WI38 (cell line): ENCODE measurements around the gene ANAPC4.

Experiments used
- H3K4me3 ChIP-seq: 2 replicates; pipeline ENCODE4 v1.5.1; 2011; ENCODE audit warnings: low read depth, mild to moderate bottlenecking, control low read depth, low read length
- TF ChIP-seq, protein P1 (sequence below): IDR thresholded peaks from 2 replicates; pipeline ENCODE4 v1.5.1; 2012; ENCODE audit warnings: low read depth, mild to moderate bottlenecking, control low read depth, low read length

The ANAPC4 gene

DNA sequence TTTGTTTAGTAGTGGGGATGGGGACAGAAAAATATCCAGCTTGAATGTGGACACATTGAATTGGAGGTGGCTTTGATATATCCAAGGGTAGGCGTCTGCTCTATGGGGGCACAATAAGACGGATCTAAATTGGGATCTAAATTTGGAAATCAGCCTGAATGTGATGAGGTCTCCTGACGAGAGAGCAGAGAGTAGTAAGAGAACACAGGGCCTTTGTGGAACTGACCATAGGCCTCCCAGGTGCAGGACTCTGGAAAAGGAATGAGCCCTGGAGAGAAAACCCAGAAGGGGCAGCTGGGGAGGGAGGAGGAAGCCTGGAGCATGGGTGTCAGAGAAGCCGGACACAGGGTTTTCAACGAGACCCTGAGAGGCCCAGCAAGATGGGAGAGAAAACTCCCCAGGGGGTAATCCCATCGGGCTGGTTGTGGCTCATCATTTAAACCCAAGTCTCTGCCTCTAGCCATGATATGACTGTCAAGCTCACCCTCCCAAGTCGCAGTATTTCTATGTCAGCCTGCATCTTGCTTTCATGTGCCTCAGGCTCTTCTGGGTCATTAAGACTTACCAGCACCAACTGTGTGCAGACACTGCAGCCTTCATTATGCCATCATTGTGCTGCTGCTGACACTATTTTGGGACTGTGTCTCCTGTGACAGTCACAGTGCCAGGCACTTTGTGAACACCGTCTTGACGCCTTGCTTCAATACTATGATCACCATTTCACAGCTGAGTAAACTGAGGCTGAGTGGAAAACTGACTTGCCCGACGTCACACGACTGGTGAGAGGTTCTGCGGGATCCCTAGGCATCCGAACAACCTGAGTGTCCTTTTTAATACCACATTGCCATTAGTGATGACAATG is 57.1 kb downstream of the ANAPC4 start:
- no peak overlapping the region for H3K4me3 ChIP-seq
- TF ChIP-seq, protein P1, sequence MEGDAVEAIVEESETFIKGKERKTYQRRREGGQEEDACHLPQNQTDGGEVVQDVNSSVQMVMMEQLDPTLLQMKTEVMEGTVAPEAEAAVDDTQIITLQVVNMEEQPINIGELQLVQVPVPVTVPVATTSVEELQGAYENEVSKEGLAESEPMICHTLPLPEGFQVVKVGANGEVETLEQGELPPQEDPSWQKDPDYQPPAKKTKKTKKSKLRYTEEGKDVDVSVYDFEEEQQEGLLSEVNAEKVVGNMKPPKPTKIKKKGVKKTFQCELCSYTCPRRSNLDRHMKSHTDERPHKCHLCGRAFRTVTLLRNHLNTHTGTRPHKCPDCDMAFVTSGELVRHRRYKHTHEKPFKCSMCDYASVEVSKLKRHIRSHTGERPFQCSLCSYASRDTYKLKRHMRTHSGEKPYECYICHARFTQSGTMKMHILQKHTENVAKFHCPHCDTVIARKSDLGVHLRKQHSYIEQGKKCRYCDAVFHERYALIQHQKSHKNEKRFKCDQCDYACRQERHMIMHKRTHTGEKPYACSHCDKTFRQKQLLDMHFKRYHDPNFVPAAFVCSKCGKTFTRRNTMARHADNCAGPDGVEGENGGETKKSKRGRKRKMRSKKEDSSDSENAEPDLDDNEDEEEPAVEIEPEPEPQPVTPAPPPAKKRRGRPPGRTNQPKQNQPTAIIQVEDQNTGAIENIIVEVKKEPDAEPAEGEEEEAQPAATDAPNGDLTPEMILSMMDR: no peak

DNA sequence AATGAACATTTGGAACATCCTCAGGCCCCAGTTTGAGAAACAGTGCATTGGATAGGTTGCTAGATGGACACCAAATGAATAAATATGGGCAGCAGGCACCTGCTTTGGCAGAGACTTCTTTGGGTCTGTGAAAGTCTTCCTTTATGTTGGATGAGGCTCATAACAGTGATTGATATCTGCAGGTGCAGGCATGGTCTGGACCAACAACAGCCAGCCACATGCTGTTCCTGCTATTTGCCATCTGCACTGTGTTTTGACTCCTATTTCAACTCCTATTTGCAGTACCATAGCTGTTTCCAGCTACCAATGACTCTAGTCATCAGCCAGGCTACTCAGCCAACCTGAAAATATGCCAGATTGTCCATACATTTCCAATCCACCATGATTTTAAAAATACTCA is 60.9 kb downstream of the ANAPC4 start:
- H3K4me3 ChIP-seq: no peak overlapping the region
- TF ChIP-seq, protein P1: no peak

DNA sequence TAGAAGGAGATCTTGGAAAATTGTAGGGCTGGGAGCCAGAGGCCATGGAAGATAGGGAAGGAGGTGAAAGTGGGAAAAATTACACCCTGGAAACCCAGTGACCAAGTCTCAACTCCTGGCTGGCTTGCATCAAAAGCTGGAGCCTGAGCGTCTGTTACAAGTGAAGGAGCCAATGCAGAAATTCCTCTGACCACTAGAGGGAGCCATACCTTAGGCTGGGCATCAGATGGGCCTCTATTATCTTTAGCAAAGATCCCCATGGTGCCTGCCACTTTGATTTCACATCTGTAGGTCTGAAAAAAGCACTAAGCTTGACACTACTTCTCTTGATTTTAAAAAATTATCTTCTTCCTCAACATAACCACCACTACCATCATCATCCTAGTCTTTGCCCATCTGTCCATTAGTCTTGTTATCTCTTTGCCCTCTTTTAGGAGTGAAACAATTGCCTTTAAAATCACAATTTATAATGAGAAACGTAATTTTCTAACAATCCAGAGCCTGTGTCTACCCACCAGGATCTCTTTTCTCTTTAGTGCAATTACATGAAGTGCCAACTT is 62.9 kb downstream of the ANAPC4 start:
- TF ChIP-seq, protein P1: peak; percentile 86

DNA sequence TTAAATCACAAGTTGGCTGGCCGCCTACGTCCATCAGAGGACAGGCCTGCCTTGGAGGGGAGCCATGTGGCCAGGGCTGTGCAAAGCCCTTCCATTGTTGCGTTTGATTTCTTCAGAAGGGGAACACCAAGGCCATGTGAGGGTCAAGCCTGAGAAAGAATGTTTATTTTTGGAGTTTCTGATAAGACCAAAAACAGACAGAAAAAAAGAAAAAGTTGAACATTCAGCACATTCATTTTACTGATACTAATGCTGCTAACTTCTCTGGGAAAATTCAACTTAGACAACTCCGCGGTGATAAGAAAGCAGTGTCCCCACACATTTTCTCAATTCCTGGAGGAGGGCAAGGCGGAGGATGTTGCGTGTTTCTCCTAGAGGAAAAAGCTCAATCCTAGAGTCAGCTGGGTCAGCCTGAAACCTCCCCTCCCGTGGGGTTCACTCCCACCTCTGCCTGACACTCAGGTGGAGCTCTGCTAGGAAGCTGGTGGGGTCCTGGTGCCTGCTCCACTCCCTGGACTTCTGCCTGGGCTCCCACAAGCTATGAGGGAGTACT is 63.5 kb downstream of the ANAPC4 start:
- H3K4me3 ChIP-seq: no peak overlapping the region
- TF ChIP-seq, protein P1: no peak

More for the DNA sequence above, 62.9 kb downstream of the ANAPC4 start:
- no peak overlapping the region for H3K4me3 ChIP-seq

DNA sequence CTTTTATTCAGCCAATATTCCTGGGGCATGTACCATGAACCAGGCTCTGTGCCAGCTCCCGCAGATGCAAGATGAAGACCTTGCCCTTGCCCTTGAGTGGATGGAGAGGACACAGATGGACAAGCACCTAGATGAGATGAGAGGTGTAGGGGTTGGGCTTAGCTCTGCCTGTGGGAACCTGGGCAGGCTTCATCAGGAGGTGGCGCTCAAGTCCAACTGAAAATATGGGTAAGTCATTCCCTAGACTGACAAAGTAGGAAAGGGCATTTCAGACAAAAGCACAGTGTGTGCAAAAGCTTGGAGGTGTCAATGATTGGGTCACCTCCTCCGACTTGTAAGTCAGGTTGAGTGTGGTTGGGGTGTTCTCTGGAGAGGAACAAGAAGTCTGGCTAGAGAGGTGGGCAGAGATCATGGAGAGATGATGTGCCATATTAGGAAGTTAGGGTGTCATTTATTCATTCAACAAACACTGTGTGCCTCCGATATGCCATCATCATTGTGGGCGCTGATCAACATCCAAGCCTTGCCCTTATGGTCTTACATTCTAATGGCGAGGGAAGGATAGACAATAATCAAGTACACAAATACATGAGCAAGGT is 64.6 kb downstream of the ANAPC4 start:
- TF ChIP-seq, protein P1: peak; percentile 64
- no peak overlapping the region for H3K4me3 ChIP-seq

DNA sequence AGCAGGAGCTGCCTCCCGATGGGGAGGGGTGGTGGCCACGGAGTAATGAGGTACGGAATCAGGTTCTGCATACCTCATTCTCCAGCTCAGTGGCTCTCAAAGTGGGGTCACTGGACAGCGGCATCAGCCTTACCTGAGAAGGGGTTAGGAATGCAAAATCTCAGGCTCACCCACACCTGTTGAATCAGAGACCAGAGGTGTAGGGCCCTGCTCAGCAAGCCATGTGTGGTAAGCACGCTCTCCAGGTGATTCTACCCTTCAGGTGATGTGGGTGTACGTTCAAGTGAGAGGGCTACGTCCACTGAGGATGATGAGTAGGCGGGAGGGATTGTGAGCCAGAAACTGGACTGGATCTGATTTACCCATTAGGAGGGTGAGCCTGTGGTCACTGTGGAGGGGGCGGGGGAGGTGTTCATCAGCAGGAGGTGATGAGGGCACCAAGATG is 65.8 kb downstream of the ANAPC4 start:
- TF ChIP-seq, protein P1: no peak
- no peak overlapping the region for H3K4me3 ChIP-seq
